ENCODE results near the gene PITX3.

DNA sequence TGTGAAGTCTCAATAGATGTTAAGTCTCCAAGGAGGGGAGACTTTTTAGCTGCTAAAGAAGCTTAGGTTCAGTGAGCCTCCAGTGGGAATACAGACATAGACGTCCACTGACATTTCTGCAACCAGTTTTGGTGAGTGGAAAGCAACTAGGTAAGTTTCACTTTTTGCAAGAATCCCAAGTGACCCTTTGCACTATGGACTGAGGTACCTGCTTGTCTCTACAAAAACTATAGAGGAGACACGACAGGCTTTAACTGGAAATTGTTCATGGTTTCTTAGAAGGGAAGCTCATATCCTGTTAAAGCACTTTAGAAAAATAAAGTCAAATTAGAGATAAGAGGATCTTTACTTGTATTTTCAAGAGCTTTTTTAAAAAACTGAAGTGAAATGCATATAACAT lies 42.6 kb upstream of the PITX3 start:
- TF ChIP-seq GATA3 (IDR thresholded peaks at IDR 0.05; ENCODE audit: low read depth, low read length) (no peak), GATA2 (IDR thresholded peaks at IDR 0.05; ENCODE audit: low read depth, low read length) (no peak)

Data from SH-SY5Y (cell line).